ENCODE data around the gene SOWAHC.
A peak's percentile ranks its signal among the peaks of the same experiment; 100 is the strongest.
"Not testable (repeated sequence)": the region's sequence is repeated elsewhere in the genome, so short reads cannot be mapped to it uniquely, and the experiment has no call there.

Gene SOWAHC

GRCh38 chr2:109638795-109639194, 24.6 kb downstream of the SOWAHC start:
- no peak overlapping the region for H3K4me3 ChIP-seq (ENCODE audit: low read length)
- TF ChIP-seq, protein P1, sequence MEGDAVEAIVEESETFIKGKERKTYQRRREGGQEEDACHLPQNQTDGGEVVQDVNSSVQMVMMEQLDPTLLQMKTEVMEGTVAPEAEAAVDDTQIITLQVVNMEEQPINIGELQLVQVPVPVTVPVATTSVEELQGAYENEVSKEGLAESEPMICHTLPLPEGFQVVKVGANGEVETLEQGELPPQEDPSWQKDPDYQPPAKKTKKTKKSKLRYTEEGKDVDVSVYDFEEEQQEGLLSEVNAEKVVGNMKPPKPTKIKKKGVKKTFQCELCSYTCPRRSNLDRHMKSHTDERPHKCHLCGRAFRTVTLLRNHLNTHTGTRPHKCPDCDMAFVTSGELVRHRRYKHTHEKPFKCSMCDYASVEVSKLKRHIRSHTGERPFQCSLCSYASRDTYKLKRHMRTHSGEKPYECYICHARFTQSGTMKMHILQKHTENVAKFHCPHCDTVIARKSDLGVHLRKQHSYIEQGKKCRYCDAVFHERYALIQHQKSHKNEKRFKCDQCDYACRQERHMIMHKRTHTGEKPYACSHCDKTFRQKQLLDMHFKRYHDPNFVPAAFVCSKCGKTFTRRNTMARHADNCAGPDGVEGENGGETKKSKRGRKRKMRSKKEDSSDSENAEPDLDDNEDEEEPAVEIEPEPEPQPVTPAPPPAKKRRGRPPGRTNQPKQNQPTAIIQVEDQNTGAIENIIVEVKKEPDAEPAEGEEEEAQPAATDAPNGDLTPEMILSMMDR (IDR thresholded peaks at IDR 0.05; ENCODE audit: insufficient read depth, low read depth, low read length, missing control alignments): no peak
- no peak for DNase-seq (ENCODE audit: low read depth)

- not testable (repeated sequence) for DNase-seq (ENCODE audit: low read depth); H3K4me3 ChIP-seq (ENCODE audit: low read length)
Observed at GRCh38 chr2:109640000-109640399, 25.8 kb downstream of the SOWAHC start.

- TF ChIP-seq, protein P1 (IDR thresholded peaks at IDR 0.05; ENCODE audit: insufficient read depth, low read depth, low read length, missing control alignments): no peak
- DNase-seq (ENCODE audit: low read depth): peak; percentile 28
Observed at GRCh38 chr2:109644571-109645275, 30.6 kb downstream of the SOWAHC start.

GRCh38 chr2:109645412-109646184, 31.4 kb downstream of the SOWAHC start:
- no peak overlapping the region for H3K4me3 ChIP-seq (ENCODE audit: low read length)
- no peak for DNase-seq (ENCODE audit: low read depth)
- TF ChIP-seq, protein P1 (IDR thresholded peaks at IDR 0.05; ENCODE audit: insufficient read depth, low read depth, low read length, missing control alignments): no peak

More at GRCh38 chr2:109644571-109645275, 30.6 kb downstream of the SOWAHC start:
- no peak overlapping the region for H3K4me3 ChIP-seq (ENCODE audit: low read length)

DNA sequence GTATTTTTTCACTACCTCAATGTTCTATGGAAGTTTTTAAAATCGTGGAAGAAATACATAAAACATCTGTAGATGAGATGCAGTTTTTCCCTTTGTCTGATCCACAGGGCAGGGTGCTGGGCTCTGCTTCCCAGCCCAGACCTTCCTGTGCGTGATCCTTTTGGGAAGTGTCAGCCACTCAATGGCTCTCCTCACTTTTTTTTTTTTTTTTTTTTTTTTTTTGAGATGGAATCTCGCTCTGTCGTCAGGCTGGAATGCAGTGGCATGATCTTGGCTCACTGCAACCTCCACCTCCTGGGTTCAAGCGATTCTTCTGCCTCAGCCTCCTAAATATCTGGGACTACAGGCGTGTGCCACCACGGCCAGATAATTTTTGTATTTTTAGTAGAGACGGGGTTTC, 32.8 kb downstream of the SOWAHC start:
- DNase-seq (ENCODE audit: low read depth): no peak
- H3K4me3 ChIP-seq (ENCODE audit: low read length): no peak overlapping the region
- TF ChIP-seq, protein P1 (IDR thresholded peaks at IDR 0.05; ENCODE audit: insufficient read depth, low read depth, low read length, missing control alignments): no peak

- TF ChIP-seq, protein P1 (IDR thresholded peaks at IDR 0.05; ENCODE audit: insufficient read depth, low read depth, low read length, missing control alignments): no peak
- H3K4me3 ChIP-seq (ENCODE audit: low read length): no peak overlapping the region
- no peak for DNase-seq (ENCODE audit: low read depth)
Observed at GRCh38 chr2:109647636-109648035, 33.5 kb downstream of the SOWAHC start.

- no peak overlapping the region for H3K4me3 ChIP-seq (ENCODE audit: low read length)
- no peak for DNase-seq (ENCODE audit: low read depth)
- TF ChIP-seq, protein P1 (IDR thresholded peaks at IDR 0.05; ENCODE audit: insufficient read depth, low read depth, low read length, missing control alignments): no peak
Observed at GRCh38 chr2:109648041-109648527, 33.9 kb downstream of the SOWAHC start.

Measured in epithelial cell of esophagus (primary cell).